ENCODE data around the gene ALG12. TPM values are rescaled to one million over a fixed set of nuclear protein-coding genes. Genes with fewer than 3 reads are reported as not detected.

Gene ALG12
- total RNA-seq, 1 donor from 2014 or later, result 25.9 TPM

DNA sequence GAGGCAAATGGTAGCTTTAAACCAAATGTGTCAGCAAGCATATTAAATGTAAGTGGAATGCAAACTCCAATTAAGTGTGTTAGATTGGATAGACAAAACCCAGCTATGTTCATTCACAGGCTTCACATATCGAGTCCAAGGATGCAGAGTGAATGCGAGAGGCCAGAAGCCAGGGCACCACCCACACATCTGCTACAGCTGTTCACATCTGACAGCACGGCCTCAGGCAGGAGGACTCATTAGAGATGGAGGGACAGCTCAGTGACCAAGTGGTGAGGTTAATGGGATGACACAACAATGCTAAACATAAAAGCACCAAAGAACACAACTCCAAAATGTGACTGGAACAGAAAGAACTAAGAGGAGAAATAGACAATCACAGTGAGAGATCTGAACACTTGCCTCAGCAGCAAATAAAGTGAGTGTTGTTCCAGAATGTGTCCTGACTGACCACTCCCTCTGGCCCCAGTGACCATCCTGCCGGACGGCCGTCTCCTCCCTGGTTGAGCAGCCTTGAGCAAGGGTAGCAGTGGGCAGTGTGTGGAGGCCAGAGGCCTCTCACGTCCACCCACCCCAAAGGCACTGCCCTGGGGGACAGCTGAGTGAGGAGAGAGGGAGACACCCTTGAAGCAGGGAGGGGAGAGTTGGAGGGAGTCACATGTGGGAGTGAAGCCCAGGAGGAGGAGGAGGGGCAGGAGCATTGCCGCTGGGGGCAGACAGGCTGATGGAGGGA is 23.8 kb downstream of the ALG12 start:
- Histone ChIP-seq H3K27ac (no peak overlapping the region), H3K9me3 (no peaks in the 10 kb centered on the region), H3K27me3 (ENCODE audit: low read depth) (no peaks in the 10 kb centered on the region), H3K4me1 (no peaks in the 10 kb centered on the region), H3K4me3 (no peak overlapping the region), H3K36me3 (peaks cover 8% of the 10 kb centered on the region)
- intact Hi-C loops (cut with DNase I), result no loop called here
- no peak for DNase-seq
- no peak for TF ChIP-seq CTCF (IDR thresholded peaks at IDR 0.05)
- ATAC-seq, result peak in 1 of 2 donors; percentile 26

DNA sequence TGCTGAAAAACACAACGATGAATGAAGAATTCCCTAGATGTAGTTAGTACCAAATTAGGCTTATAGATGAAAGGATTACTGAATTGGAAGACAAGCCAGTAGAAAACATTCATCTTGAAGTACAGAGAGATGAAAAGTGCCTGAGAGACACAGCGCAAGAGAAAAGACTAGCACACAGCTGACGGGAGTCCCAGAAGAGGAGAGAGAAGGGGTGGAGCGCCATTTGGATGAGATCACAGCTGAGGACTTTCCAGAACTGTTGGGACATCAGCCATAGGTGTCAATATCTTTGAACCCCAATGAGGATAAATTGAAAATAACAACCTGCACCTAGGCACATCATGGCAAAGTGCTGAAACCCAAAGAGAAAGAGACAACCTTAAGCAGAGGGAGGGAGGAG is 25.2 kb downstream of the ALG12 start:
- Histone ChIP-seq H3K4me3 (no peak overlapping the region), H3K9me3 (no peaks in the 10 kb centered on the region), H3K4me1 (no peaks in the 10 kb centered on the region), H3K27ac (no peak overlapping the region), H3K36me3 (peaks cover 17% of the 10 kb centered on the region), H3K27me3 (ENCODE audit: low read depth) (no peaks in the 10 kb centered on the region)
- intact Hi-C loops (cut with DNase I), result no loop called here
- no peak for ATAC-seq
- TF ChIP-seq CTCF (IDR thresholded peaks at IDR 0.05), result no peak
- DNase-seq, result no peak

- TF ChIP-seq CTCF (IDR thresholded peaks at IDR 0.05), result no peak
- no peak overlapping the region for H3K27ac ChIP-seq
- DNase-seq (no peak), ATAC-seq (no peak)
- intact Hi-C loops (cut with DNase I), result no loop called here
- H3K4me1 ChIP-seq, result no peaks in the 10 kb centered on the region
- no peaks in the 10 kb centered on the region for H3K27me3 ChIP-seq (ENCODE audit: low read depth)
- H3K36me3 ChIP-seq, result peaks cover 23% of the 10 kb centered on the region
- H3K9me3 ChIP-seq, result no peaks in the 10 kb centered on the region
- H3K4me3 ChIP-seq, result no peak overlapping the region
These were observed 25.9 kb downstream of the ALG12 start for GRCh38 chr22:49892226-49892899.

DNA sequence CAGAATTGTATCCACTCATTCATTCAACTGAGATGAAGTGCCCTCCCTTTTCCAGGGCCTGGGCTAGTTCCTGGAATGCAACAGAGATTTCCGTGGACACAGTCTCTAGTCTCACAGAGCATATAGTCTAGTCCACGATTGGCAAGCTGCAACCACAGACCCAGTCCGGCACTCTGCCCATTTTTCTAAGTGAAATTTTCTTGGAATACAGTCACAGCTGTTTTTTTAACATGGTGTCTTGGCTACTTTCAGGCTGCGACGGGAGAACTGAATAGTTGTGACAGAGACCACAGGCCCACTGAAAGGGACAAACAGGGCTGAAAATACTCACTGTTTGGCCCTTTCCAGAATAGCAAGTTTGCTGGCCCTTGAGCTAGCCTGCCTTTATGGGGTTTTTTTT is 29.2 kb downstream of the ALG12 start:
- TF ChIP-seq CTCF (IDR thresholded peaks at IDR 0.05), result no peak
- Histone ChIP-seq H3K27ac (no peak overlapping the region), H3K36me3 (peaks cover 56% of the 10 kb centered on the region), H3K4me3 (no peak overlapping the region), H3K27me3 (ENCODE audit: low read depth) (no peaks in the 10 kb centered on the region), H3K9me3 (no peaks in the 10 kb centered on the region), H3K4me1 (no peaks in the 10 kb centered on the region)
- DNase-seq, result no peak
- ATAC-seq, result no peak
- intact Hi-C loops (cut with DNase I), result no loop called here

DNA sequence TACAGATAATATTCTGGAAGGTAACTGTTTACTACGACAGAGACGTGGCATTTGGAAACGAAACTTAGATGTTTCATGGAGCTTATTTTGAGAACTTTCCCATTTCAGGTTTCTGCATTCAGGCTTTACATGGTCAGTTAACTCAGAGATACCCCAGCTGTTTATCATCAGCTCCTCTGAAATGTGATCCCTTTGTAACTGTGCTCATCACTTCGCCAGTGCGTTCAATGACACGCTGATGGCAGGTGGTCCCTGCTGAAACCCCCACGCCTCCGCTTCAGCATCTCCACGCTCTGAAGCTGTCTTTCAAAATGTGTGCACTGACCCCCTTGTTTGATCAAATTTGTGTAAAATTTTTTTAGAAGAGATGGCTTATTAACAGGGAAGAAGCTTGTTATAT is 30.5 kb downstream of the ALG12 start:
- no peaks in the 10 kb centered on the region for H3K27me3 ChIP-seq (ENCODE audit: low read depth)
- TF ChIP-seq CTCF (IDR thresholded peaks at IDR 0.05), result no peak
- peaks cover 65% of the 10 kb centered on the region for H3K36me3 ChIP-seq
- H3K9me3 ChIP-seq, result no peaks in the 10 kb centered on the region
- intact Hi-C loops (cut with DNase I), result no loop called here
- ATAC-seq, result no peak
- H3K4me3 ChIP-seq, result no peak overlapping the region
- no peak for DNase-seq
- H3K27ac ChIP-seq, result no peak overlapping the region
- no peaks in the 10 kb centered on the region for H3K4me1 ChIP-seq

Measured in lower lobe of right lung (tissue), 2 donors.